HS-5 (cell line): ENCODE data around the gene UBASH3A.

Experiments used
- DNase-seq: peaks from one replicate; pipeline ENCODE4 v3.0.0-alpha.2; 2012; ENCODE audit warnings: low read depth

The UBASH3A gene

GRCh38 chr21:42374864-42375499 is 28.7 kb upstream of the UBASH3A start:
- no peak for DNase-seq

DNA sequence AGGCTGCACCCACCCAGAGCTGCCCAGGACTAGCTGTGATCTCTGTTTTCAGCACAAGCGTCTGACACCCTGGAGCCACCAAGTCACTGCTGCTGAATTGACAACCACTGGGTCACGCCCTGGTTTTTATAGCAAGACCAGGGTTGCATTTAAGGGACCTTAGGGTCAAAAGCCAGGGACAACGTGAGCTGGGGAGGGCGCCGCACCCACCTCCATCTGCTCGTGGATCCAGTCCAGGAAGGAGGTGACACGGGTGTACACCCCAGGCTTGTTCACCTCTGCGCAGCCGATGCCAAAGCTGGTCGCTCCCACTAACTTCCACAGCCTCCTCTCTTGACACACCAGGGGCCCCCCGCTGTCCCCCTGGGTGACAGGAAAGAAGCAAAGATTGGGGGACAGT is 28.2 kb upstream of the UBASH3A start:
- no peak for DNase-seq

DNA sequence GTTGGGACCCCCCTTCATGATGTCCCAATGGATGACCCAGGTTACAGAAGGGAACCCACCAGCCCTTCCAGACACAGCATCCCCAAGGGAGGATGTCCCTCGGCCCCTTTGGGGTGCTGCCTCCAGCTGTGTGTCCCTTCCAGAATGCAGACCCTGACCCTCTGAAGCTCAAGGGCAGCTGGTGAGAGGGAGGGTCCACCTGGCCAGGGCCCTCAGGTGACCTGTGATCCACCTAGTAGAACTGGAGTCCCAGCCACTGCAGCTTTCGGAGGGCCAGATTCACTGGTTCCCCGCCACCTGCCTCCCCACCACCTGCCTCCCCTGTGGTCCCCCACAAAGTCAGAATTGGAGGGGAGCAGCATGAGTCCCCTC is 27.8 kb upstream of the UBASH3A start:
- DNase-seq: no peak

- DNase-seq: no peak
Observed at GRCh38 chr21:42376338-42376982, 27.2 kb upstream of the UBASH3A start.

- no peak for DNase-seq
Observed at GRCh38 chr21:42377211-42377950, 26.3 kb upstream of the UBASH3A start.

- no peak for DNase-seq
Observed at GRCh38 chr21:42377951-42378340, 25.8 kb upstream of the UBASH3A start.

DNA sequence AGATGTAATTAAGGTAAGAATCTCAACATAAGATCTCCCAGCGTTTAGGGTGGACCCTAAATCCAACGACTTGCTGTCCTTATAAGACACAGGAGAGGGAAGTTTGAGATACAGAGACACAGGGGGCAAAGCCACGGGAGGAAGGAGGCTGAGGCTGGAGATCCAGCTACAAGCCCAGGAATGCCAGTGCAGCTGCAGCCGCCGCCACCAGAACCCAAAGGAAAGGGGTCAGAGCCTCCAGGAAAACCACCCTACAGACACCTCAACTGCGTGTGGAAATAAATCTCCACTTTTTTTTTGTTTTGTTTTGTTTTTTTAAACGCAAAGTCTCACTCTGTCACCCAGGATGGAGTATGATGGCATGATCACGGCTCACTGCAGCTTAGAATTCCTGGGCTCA is 25.3 kb upstream of the UBASH3A start:
- DNase-seq: no peak

- no peak for DNase-seq
Observed at GRCh38 chr21:42379426-42380215, 24.1 kb upstream of the UBASH3A start.

- DNase-seq: no peak
Observed at GRCh38 chr21:42381347-42381984, 22.2 kb upstream of the UBASH3A start.

- no peak for DNase-seq
Observed at GRCh38 chr21:42382915-42383314, 20.8 kb upstream of the UBASH3A start.

GRCh38 chr21:42383331-42383730 is 20.4 kb upstream of the UBASH3A start:
- DNase-seq: no peak

DNA sequence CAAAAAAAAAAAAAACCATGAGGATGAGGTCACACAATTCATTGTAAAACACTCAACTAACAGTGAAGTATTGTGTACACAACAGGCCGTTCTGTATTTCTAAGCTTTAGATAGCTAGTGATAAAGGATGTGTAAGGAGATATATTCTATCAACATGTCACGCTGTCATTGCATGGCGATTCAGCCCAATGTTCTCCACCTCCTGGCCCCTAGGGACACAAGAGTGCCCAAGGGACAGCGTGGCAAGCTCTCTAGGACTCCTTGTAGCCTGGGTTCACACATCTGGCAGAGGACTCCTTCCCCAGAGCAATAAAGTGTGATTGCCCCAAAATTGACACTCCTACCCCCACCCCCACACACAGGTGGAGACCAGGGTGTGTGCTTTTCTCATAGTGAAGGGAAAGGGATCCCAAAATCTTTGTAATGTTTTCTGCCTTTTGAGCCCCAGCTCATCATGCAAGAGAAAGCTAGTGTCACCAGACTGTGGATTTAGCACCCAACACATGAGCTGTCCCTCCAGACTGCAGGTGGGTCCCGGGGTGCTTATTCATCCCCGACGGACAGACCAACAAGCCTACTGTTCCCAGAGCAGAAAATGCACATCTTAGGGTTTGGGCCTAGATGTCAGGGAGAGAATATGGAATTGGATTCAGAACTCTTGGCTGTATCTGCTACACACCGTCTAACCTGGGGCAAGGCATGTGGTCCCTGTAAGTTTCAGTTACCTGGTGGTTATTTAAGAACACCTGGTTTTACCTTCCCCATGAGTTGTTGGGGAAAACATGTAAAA is 19.4 kb upstream of the UBASH3A start:
- DNase-seq: no peak

DNA sequence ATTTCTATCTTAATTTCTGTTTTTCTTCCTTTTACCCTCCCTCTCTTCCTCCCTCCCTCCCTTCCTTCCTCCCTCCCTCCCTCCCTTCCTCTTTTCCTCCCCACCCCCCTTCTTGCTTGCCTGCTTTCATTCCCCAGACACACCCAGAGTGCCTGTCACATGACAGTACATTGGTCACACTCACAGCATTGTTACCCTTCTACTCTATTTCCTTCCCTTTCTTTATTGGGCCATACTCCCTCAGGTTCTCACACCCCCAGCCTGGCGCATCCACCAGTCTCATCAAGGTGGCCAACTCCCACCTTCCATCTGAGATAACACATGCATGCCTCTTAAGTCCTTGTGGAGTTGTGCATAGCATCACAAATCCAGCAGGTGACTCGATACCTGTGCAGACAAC is 18.7 kb upstream of the UBASH3A start:
- no peak for DNase-seq

DNA sequence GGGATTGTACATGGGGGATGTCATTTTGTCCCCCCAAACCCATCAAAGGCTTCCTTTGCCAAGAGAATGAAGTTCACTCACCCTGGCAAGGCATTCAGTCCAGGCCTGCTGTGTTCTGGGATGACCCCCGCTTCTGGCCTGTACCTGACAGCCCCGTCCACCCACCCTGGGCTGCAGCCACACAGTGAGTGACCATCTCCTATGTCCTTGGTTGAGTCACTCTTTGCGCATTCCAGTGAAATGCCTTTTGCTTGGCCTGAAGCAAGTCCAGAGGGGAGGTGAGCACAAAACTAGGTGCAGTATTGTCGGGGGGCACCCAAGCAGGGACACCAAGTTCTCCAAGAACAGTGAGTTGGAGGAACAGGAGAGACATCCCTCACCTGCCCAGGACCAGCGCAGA is 18.1 kb upstream of the UBASH3A start:
- no peak for DNase-seq

DNA sequence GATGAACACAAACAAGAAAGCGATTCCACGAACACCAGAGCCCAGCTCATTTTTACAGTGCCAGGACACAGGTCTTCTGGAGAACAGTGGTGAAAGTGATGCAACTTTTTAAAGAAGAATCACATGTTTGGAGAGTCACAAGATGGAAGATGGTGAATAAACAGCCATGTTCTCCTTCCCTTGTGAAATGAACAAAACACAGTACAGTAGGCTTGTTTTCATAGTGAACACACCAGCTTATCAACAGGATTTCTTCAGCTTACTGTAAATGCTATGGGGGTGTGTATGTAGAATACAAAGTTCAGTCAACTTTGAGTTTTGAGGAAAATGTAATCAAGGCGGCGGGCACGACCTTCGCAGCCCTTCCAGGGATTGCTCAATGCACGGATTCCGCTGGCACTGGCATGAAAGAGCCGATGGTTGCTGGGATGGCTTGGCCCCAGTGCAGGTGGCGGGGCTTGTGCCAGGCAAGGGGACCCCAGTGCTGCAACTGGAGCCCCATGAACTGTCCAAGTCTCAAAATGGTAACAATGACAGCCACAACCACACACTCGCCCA is 17.6 kb upstream of the UBASH3A start:
- DNase-seq: no peak

GRCh38 chr21:42387164-42387563 is 16.5 kb upstream of the UBASH3A start:
- no peak for DNase-seq

GRCh38 chr21:42387843-42388340 is 15.8 kb upstream of the UBASH3A start:
- DNase-seq: no peak

GRCh38 chr21:42388740-42389448 is 14.8 kb upstream of the UBASH3A start:
- DNase-seq: no peak

DNA sequence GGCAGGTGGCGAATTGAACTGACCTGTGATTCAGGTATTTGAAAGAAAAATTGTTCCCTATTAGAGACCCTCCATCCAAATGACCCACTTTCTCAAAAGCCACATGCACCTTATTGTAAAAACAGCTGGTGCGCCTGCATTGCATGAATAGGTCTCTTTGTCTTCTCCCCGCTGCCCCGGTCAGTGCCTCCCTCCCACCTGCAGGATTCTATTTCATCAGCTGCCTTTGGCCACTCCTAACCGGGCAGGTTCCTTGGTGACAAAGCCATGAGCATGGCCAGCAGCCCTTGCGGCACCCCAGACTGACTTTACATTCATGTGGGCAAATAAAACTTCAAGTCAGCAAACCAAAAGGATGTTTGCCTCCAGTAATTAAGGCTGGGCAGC is 14.3 kb upstream of the UBASH3A start:
- no peak for DNase-seq

GRCh38 chr21:42390193-42390592 is 13.5 kb upstream of the UBASH3A start:
- DNase-seq: no peak
